H1 (cell line): Measurements from ENCODE around the gene PCDHGA1. TPM values are rescaled to one million over a fixed set of nuclear protein-coding genes. Genes with fewer than 3 reads are reported as not detected.

Source experiments
- CTCF ChIA-PET: fragments of 300-600 bp; sonication (Branson Sonifier 250); formaldehyde crosslinking; loops from one replicate; lab custom pipeline; 2021; ENCODE audit not compliant: partially characterized antibody; lab: Charles Lee
- POLR2A ChIA-PET: fragments of 300-600 bp; sonication (Branson Sonifier 250); formaldehyde crosslinking; loops from one replicate; lab custom pipeline; 2021; ENCODE audit warnings: inconsistent platforms; ENCODE audit not compliant: partially characterized antibody; lab: Charles Lee
- DNase-seq, 2 experiments: peaks; one replicate each; pipeline versions ENCODE4 v3.0.0 to v3.0.0-alpha.2; 2010 to 2022; ENCODE audit warnings: low spot score in 2 of 2, low read depth in 1 of 2, mixed read lengths in 1 of 2
- FAIRE-seq: peaks from 2 replicates; lab custom pipeline; 2011; peaks lifted over from hg19 to GRCh38; lab: Jason Lieb, UNC
- H2AFZ ChIP-seq: 2 replicates; pipeline ENCODE4 v1.8.1; 2012; ENCODE audit warnings: low read length, inconsistent platforms
- H2AK5ac ChIP-seq: 2 replicates; pipeline ENCODE4 v1.6.1; 2013; ENCODE audit warnings: low read depth, low read length
- H2BK120ac ChIP-seq: replicated peaks from 2 replicates; pipeline ENCODE3; 2013; ENCODE audit warnings: low read depth, low read length, inconsistent platforms
- H2BK12ac ChIP-seq: 2 replicates; pipeline ENCODE4 v1.6.1; 2013; ENCODE audit warnings: low read depth, low read length
- H2BK15ac ChIP-seq: 2 replicates; pipeline ENCODE4 v1.6.1; 2013; ENCODE audit warnings: low read length
- H2BK20ac ChIP-seq: 2 replicates; pipeline ENCODE4 v1.6.1; 2013; ENCODE audit warnings: low read length
- H2BK5ac ChIP-seq: 2 replicates; pipeline ENCODE4 v1.6.1; 2013; ENCODE audit warnings: low read depth, low read length
- H3K14ac ChIP-seq: 2 replicates; pipeline ENCODE4 v1.6.1; 2013; ENCODE audit warnings: inconsistent platforms; ENCODE audit not compliant: insufficient read length
- H3K18ac ChIP-seq: 2 replicates; pipeline ENCODE4 v1.6.1; 2013; ENCODE audit warnings: low read length; ENCODE audit errors: extremely low read depth
- H3K23ac ChIP-seq: 2 replicates; pipeline ENCODE4 v1.6.1; 2013; ENCODE audit warnings: inconsistent platforms; ENCODE audit not compliant: insufficient read length
- H3K23me2 ChIP-seq: 2 replicates; pipeline ENCODE4 v1.6.1; 2013; ENCODE audit warnings: low read depth, low read length
- H3K27ac ChIP-seq: 2 replicates; pipeline ENCODE4 v1.6.1; 2011; ENCODE audit warnings: low read depth, low read length, inconsistent platforms
- H3K27me3 ChIP-seq, 4 experiments: replicated peaks in 1 of 4; 1 replicate in 1 of 4; 2 replicates in 3 of 4; pipeline versions ENCODE4 v1.6.1 to v1.8.1; 2011 to 2013; ENCODE audit warnings: low read length in 3 of 4, mild to moderate bottlenecking in 3 of 4, inconsistent platforms in 2 of 4, mixed read lengths in 2 of 4, moderate library complexity in 1 of 4; ENCODE audit not compliant: control insufficient read depth in 3 of 4, insufficient read depth in 3 of 4; ENCODE audit errors: extremely low read depth in 1 of 4
- H3K36me3 ChIP-seq, 4 experiments: 2 replicates each; pipeline versions ENCODE4 v1.6.1 to v1.8.1; 2011 to 2013; ENCODE audit warnings: mild to moderate bottlenecking in 4 of 4, low read length in 3 of 4, moderate library complexity in 2 of 4, control low read depth in 1 of 4, inconsistent platforms in 1 of 4; ENCODE audit not compliant: insufficient read depth in 4 of 4, control insufficient read depth in 2 of 4
- H3K4ac ChIP-seq: replicated peaks from 2 replicates; pipeline ENCODE3; 2013; ENCODE audit warnings: low read length, low read depth, mixed read lengths, inconsistent platforms; ENCODE audit not compliant: insufficient read length
- H3K4me1 ChIP-seq, 4 experiments: replicated peaks in 1 of 4; 1 replicate in 1 of 4; 2 replicates in 3 of 4; pipeline versions ENCODE4 v1.6.1 to v1.8.1; 2011 to 2013; ENCODE audit warnings: low read length in 3 of 4, inconsistent platforms in 2 of 4, mixed read lengths in 1 of 4; ENCODE audit not compliant: insufficient read depth in 4 of 4, control insufficient read depth in 3 of 4
- H3K4me2 ChIP-seq, 2 experiments: 2 replicates each; pipeline versions ENCODE4 v1.6.1 to v1.8.1; 2011 to 2013; ENCODE audit warnings: low read depth in 2 of 2, low read length in 2 of 2, control low read depth in 1 of 2, inconsistent platforms in 1 of 2, mild to moderate bottlenecking in 1 of 2; ENCODE audit not compliant: insufficient read depth in 1 of 2
- H3K4me3 ChIP-seq, 4 experiments: fragments of 200-600, 300-600 bp in 1 of 4; sonication (generic), shearing (Covaris generic), sonication (Bioruptor Twin) in 1 of 4; 2 replicates each; pipeline versions ENCODE4 v1.5.1 to v1.8.1; 2011 to 2016; ENCODE audit warnings: low read length in 4 of 4, low read depth in 3 of 4, control low read depth in 2 of 4, inconsistent platforms in 2 of 4, mild to moderate bottlenecking in 2 of 4, mixed read lengths in 1 of 4, moderate library complexity in 1 of 4; ENCODE audit not compliant: insufficient read depth in 2 of 4; ENCODE audit errors: extremely low read depth in 1 of 4
- H3K56ac ChIP-seq: replicated peaks from 2 replicates; pipeline ENCODE3; 2013; ENCODE audit warnings: low read depth, mild to moderate bottlenecking, mixed read lengths, low read length, inconsistent platforms; ENCODE audit not compliant: insufficient read length
- H3K79me1 ChIP-seq: 2 replicates; pipeline ENCODE4 v1.6.1; 2013; ENCODE audit warnings: low read depth, low read length, control low read depth
- H3K79me2 ChIP-seq, 2 experiments: 2 replicates each; pipeline versions ENCODE4 v1.6.1 to v1.8.1; 2012 to 2013; ENCODE audit warnings: low read length in 2 of 2, mild to moderate bottlenecking in 2 of 2, inconsistent platforms in 1 of 2; ENCODE audit not compliant: insufficient read depth in 2 of 2, control insufficient read depth in 1 of 2
- H3K9ac ChIP-seq, 4 experiments: replicated peaks in 1 of 4; 1 replicate in 1 of 4; 2 replicates in 3 of 4; pipeline versions ENCODE4 v1.6.1 to v1.8.1; 2011 to 2013; ENCODE audit warnings: low read depth in 3 of 4, low read length in 3 of 4, control low read depth in 2 of 4, mild to moderate bottlenecking in 2 of 4, moderate library complexity in 2 of 4, inconsistent platforms in 1 of 4; ENCODE audit errors: extremely low read depth in 1 of 4
- H3K9me3 ChIP-seq, 2 experiments: 2 replicates each; pipeline versions ENCODE4 v1.6.1 to v1.8.1; 2012 to 2013; ENCODE audit warnings: mild to moderate bottlenecking in 2 of 2, moderate library complexity in 2 of 2, control low read depth in 1 of 2, inconsistent platforms in 1 of 2, low read depth in 1 of 2, low read length in 1 of 2, mixed read lengths in 1 of 2; ENCODE audit not compliant: insufficient read depth in 2 of 2
- H4K20me1 ChIP-seq, 2 experiments: replicated peaks in 1 of 2; 2 replicates each; pipeline versions ENCODE3 to v1.8.1; 2011 to 2013; ENCODE audit warnings: inconsistent platforms in 2 of 2, low read length in 2 of 2, mild to moderate bottlenecking in 1 of 2; ENCODE audit not compliant: insufficient read depth in 2 of 2, control insufficient read depth in 1 of 2
- H4K5ac ChIP-seq: 2 replicates; pipeline ENCODE4 v1.6.1; 2013; ENCODE audit warnings: low read length, low read depth, mixed read lengths, inconsistent platforms; ENCODE audit not compliant: insufficient read length
- H4K8ac ChIP-seq: 2 replicates; pipeline ENCODE4 v1.8.0; 2013; ENCODE audit warnings: mild to moderate bottlenecking, moderate library complexity, low read length, inconsistent platforms; ENCODE audit not compliant: insufficient read depth; ENCODE audit errors: extremely low read depth
- H4K91ac ChIP-seq: replicated peaks from 2 replicates; pipeline ENCODE3; 2013; ENCODE audit warnings: low read length, mixed read lengths, inconsistent platforms; ENCODE audit not compliant: insufficient read length
- CBX8 ChIP-seq: fragments of 300-800, 300-1000 bp; sonication (generic); IDR thresholded peaks from 2 replicates; pipeline ENCODE4 v1.7.1; 2016; ENCODE audit warnings: low read depth, low read length, borderline replicate concordance
- PHF8 ChIP-seq: fragments of 200-600 bp; sonication (generic); conservative IDR thresholded peaks from 2 replicates; pipeline ENCODE4 v1.7.1; 2012; ENCODE audit warnings: low read depth, mild to moderate bottlenecking, inconsistent platforms, low read length, moderate library complexity
- POLR2A ChIP-seq, 2 experiments: IDR thresholded peaks; 1 replicate in 1 of 2; 2 replicates in 1 of 2; pipeline ENCODE4 v1.6.1; 2011; ENCODE audit warnings: low read depth in 2 of 2, low read length in 2 of 2, mild to moderate bottlenecking in 2 of 2; ENCODE audit errors: control extremely low read depth in 1 of 2
- POU5F1 ChIP-seq: IDR thresholded peaks from 2 replicates; pipeline ENCODE4 v1.6.1; 2011; ENCODE audit warnings: low read depth, mild to moderate bottlenecking, low read length, moderate library complexity
- WGBS, 2 experiments: shearing (Covaris generic) in 1 of 2; methylation state at CpG; one replicate each; pipeline versions ENCODE4 v1.1.6 to v1.1.7; 2013 to 2015; ENCODE audit warnings: low lambda C conversion rate in 2 of 2, mixed read lengths in 2 of 2, inconsistent platforms in 1 of 2, low coverage in 1 of 2, missing lambda C conversion rate in 1 of 2; ENCODE audit not compliant: insufficient replicate concordance in 2 of 2, insufficient coverage in 1 of 2, insufficient read length in 1 of 2; ENCODE audit errors: extremely low coverage in 1 of 2, missing lambda C conversion rate in 1 of 2; 5-methylcytosine and 5-hydroxymethylcytosine counted together
- polyA plus RNA-seq, 7 experiments: library from polyadenylated mRNA; depleted of rRNA in 3 of 7; stranded (reverse) in 5 of 7; unstranded in 2 of 7; fragments of >200 nt in 5 of 7; fragments of 200-250 nt in 2 of 7; gene quantifications; 1 replicate in 5 of 7; 2 replicates in 1 of 7; 4 replicates in 1 of 7; pipeline versions ENCODE4 v1.2.1 to v1.2.3, GENCODE V29; 2011 to 2013; ENCODE audit warnings: missing spikeins in 2 of 7, mixed read lengths in 2 of 7
- total RNA-seq: library from RNA; stranded (reverse); fragmentation: NEBNext Ultra II Directional; extraction: Animal tissue kit (Norgen Biotek cat#: 25700); gene quantifications from 2 replicates; pipeline ENCODE4 v1.2.1, GENCODE V29; 2021

PCDHGA1 gene
- total and polyA plus RNA-seq, 2 of the 8 experiments (the other 6 are each of a cell fraction or from before 2014, with no cell fraction given): 0.57 to 0.89 TPM

DNA sequence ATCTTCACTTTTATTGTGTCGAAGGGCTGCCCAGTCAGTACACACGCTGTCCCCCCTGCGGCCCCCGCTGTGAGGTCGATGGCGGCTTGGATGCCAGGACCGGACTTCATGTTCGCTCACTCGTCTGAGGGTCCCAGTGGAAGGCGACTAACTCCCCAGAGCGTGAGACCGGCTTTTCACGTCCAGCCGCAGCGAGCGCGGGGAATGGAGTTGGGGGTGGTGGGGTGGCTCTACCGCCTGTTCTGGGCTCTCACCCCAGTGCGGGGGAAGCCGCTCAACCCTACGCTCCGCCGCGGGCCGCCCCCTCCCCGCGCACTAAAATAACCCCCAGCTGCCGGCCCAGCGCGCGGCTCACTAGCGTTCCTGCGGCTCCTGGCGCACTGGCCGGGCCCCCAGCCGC is 26.6 kb upstream of the PCDHGA1 start, which contains the start of gene SLC25A2:
SLC25A2 (minus strand) TSS at position 294 of the 400 bp plus-strand sequence; CDS start at position 110, 184 bp downstream.
- FAIRE-seq (no peak), DNase-seq (no peak)
- peak within 1 kb of the TSS; percentile 51; the same call in 1 of the 2 replicates for H4K8ac ChIP-seq
- no peaks in the 10 kb centered on the region for H3K4me1 ChIP-seq
- no peak within 1 kb of the TSS for H2BK5ac ChIP-seq
- H3K14ac ChIP-seq: no peak within 1 kb of the TSS
- TF ChIP-seq PHF8 (no peak), POLR2A (IDR thresholded peaks at IDR 0.05; ENCODE audit: control extremely low read depth in 1 of 2, low read depth in 2 of 2, low read length in 2 of 2) (no peak), CBX8 (no peak), POU5F1 (no peak)
- no peak within 1 kb of the TSS for H2BK20ac ChIP-seq
- H3K4me3 ChIP-seq: no peak within 1 kb of the TSS
- no peak within 1 kb of the TSS for H2BK12ac ChIP-seq
- no peak within 1 kb of the TSS for H2AFZ ChIP-seq
- H3K56ac ChIP-seq: no peak within 1 kb of the TSS
- 92% methylated on average over 33 of the region's 36 CpGs; no CpG with 5 or more reads in 1 of the 2 experiments for WGBS, 2 experiments
- no peaks in the 10 kb centered on the region for H3K79me2 ChIP-seq
- H3K9ac ChIP-seq: no peak within 1 kb of the TSS
- H3K36me3 ChIP-seq: no peaks in the 10 kb centered on the region
- H2BK15ac ChIP-seq: no peak within 1 kb of the TSS
- ChIA-PET POLR2A (no interaction called here), CTCF (no interaction called here)
- H2BK120ac ChIP-seq: no peak within 1 kb of the TSS
- no peaks in the 10 kb centered on the region for H3K79me1 ChIP-seq
- H3K4ac ChIP-seq: no peak within 1 kb of the TSS
- no peak within 1 kb of the TSS for H3K23ac ChIP-seq
- H3K4me2 ChIP-seq: no peak within 1 kb of the TSS
- H3K27ac ChIP-seq: no peak within 1 kb of the TSS
- no peaks in the 10 kb centered on the region for H3K27me3 ChIP-seq
- H3K9me3 ChIP-seq: peaks cover 0 to 17% of the 10 kb centered on the region in 2 experiments; a peak in 2 of 4 replicates
- H3K18ac ChIP-seq: no peak within 1 kb of the TSS
- H4K20me1 ChIP-seq: no peaks in the 10 kb centered on the region
- H2AK5ac ChIP-seq: no peak within 1 kb of the TSS
- no peaks in the 10 kb centered on the region for H3K23me2 ChIP-seq
- no peak within 1 kb of the TSS for H4K5ac ChIP-seq
- H4K91ac ChIP-seq: no peak within 1 kb of the TSS
